RCC 7860 (cell line): ENCODE data around the gene KCTD15.
A peak's percentile ranks its signal among the peaks of the same experiment; 100 is the strongest.

Experiments
- DNase-seq: peaks from one replicate; pipeline ENCODE4 v3.0.0-alpha.2; 2015; ENCODE audit warnings: low spot score
- FAIRE-seq: peaks from 2 replicates; lab custom pipeline; 2012; peaks lifted over from hg19 to GRCh38; lab: Jason Lieb, UNC

The KCTD15 gene

DNA sequence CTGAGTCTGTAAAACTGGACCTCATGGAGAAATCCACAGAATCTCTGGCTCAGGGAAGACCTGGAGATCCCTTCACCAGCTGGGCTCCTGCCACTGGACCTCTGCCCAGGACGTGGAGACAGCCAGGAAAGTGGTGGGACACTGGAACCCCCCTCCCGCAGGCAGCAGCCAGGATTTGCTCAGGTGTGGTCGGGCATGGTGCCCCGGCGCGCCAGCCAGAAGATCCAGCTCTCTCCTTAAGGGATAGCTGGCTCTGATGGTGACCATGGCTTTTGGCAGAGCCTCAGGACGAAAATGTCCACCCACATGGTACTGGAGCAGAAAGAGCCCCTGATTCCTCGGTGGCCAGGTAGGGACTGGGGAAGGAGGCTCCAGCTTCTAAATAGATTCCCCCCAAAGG, 26.6 kb upstream of the KCTD15 start:
- no peak for DNase-seq
- FAIRE-seq: no peak

DNA sequence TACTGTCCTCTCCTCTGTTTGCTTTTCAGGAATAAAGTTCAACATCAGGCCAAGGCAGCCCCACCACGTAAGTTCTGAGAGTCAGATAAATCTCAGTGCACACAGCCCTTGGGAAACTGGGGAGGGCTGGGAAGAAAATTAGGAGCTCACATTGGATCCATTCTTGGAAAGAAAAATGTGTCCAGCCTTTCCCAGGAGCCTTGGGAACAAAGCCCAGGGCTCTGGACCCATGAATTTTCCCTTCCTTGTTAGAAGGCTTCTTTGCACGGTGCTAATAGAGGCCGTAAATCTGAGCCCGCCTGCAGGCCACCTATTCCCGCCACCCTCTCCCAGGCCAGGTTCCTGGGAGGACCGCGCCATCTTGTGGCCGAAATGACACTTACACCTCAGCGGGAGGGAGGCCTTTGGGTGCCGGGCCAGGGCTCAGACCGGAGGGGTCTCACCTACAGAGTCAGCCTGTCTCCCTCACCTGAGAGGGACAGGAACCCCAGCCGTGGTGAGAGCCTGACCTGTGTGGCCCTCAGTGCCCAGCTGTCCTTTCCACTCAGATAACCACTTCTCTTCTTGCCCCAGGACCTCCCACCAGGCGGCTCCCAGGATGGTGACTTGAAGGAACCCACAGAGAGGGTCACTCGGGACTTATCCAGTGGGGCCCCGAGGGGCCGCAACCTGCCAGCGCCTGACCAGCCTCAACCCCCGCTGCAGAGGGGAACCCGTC, 25.1 kb upstream of the KCTD15 start:
- DNase-seq (no peak), FAIRE-seq (no peak)

DNA sequence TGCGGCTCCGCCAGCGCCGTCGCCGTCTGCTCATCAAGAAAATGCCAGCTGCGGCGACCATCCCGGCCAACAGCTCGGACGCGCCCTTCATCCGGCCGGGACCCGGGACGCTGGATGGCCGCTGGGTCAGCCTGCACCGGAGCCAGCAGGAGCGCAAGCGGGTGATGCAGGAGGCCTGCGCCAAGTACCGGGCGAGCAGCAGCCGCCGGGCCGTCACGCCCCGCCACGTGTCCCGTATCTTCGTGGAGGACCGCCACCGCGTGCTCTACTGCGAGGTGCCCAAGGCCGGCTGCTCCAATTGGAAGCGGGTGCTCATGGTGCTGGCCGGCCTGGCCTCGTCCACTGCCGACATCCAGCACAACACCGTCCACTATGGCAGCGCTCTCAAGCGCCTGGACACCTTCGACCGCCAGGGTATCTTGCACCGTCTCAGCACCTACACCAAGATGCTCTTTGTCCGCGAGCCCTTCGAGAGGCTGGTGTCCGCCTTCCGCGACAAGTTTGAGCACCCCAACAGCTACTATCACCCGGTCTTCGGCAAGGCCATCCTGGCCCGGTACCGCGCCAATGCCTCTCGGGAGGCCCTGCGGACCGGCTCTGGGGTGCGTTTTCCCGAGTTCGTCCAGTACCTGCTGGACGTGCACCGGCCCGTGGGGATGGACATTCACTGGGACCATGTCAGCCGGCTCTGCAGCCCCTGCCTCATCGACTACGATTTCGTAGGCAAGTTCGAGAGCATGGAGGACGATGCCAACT, 24.4 kb upstream of the KCTD15 start:
- no peak for DNase-seq
- no peak for FAIRE-seq

- DNase-seq: no peak
- FAIRE-seq: no peak
Observed at GRCh38 chr19:33772858-33773180, 23.9 kb upstream of the KCTD15 start.

DNA sequence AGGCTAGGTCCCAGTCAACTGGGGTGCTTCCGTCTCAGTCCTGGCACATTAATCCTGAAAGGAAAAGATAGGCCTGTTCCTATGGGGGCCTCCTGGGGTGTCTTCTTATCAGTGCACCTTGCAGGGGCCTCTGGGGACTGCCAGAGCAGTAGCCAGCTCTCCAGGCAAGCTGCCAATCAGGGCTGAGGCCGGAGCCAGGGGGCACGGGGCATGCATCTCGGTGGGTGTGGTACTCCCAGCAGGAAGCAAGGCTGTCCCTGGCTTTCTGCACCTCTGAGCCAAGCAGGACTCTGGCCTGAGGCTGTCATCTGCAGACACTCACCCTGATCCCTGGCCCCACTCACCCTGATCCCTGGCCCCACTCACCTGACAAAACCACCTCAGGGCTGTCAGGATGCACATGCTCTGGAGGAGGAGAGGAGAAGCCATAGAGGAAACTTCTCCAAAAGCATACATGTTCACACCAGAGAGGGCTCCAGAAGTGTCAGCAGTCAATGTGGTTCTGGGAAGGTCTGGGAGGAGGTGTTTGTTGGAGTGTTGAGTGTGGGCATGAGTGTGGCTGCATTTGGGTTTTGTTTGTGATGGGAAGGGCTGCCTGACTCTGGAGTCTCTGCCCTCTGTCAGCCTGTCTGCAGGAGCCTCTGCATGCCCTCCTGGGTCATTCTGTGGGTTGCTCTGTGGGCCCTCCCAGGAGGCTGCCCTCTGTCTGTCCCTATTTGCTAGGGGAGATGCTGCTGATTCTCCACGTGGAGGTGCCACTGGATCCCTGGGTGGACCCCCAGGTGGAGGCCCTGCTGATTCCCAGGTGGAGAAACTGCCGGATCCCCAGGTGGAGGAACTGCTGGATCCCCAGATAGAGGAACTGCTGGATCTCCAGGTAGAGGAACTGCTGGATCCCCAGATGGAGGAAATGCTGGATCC, 22.7 kb upstream of the KCTD15 start:
- DNase-seq (no peak), FAIRE-seq (no peak)

DNA sequence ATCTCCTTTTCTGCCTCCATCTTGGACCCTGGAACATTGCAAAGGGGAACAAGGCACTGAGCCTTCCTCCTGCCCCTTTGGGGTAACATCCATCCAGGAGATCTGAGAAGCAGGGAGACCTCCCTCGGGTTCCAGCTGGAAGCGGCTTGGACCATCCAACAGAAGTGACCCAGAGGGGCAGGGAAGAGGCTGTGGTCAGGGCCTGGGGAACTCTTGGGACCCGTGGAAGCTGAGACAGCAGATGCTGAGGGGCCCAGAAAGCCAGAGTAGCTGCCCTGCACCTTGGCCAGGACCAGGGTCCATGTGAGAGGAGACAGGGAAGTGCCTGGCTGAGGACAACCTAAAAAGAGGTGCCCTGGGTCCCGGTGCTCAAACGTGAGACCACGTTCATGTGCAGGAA, 21.9 kb upstream of the KCTD15 start:
- FAIRE-seq: no peak

DNA sequence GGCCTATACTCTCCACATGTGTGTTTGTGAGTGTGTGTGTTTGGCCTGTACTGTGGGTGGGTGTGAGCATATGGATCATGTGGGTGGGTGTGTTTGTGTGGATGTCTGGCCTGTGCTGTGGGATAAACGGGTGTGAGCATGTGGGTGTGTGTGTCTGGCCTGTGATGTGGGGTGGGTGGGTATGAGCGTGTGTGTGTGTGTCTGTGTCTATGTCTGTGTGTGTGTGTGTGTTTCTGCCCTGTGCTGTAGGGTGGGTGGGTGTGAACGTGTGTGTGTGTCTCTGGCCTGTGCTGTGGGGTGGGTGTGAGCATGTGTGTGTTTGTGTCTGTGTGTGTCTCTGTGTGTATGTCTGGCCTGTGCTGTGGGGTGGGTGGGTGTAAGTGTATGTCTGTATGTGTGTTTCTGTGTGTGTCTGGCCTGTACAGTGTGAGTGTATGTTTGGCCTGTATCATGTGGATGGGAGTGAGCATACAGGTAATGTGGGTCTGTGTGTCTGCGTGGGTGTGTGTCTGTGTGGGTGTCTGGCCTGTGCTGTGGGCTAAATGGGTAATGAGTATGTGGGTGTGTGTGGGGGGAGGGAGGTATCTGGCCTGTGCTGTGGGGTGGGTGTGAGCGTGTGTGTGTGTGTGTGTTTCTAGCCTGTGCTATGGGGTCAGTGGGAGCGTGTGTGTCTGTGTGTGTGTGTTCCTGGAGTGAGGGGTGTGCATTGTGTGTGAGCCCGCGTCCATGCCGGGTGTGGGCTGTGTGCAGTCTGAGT, 20.8 kb upstream of the KCTD15 start:
- no peak for FAIRE-seq
- no peak for DNase-seq

More for the DNA sequence above, 21.9 kb upstream of the KCTD15 start:
- no peak for DNase-seq

DNA sequence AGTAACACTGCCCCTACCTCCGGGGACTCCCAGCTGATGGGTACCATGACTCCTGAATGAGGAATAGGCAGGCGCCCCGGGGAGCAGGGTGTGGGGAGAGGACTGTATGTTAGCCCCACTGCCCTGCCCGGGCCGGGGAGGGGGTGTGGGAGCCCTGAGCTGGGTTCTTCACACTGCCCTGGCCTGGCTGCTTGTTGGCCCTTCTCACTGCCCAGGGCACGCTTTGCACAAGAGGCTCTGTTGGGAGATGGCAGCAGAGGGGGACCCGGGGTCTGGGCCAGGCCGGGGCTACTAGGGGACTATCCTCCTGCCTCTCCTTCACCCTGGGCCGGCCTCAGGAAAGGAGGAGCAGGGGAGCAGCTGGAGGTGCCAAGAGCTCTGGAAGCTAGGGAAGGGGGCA, 19.3 kb upstream of the KCTD15 start:
- no peak for FAIRE-seq

DNA sequence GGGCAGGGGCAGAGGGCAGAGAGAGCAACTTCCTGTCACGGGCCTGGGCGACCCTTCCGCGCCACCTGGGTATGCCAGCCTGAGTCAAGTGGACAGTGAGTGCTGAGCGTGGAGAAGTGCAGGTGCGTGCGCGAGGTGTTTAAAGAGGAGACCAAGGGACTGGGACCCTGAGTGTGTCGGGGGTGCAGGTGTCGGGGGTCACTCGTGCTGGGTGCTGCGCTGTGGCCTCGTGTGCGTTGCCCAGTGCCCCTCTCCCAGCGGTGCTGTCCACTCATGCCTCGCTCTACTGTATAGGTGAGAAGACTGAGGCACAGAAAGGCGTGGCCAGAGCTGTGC, 18.9 kb upstream of the KCTD15 start:
- DNase-seq (no peak), FAIRE-seq (no peak)

More for the DNA sequence above, 19.3 kb upstream of the KCTD15 start:
- DNase-seq: no peak

GRCh38 chr19:33778089-33778791, 18.4 kb upstream of the KCTD15 start:
- no peak for FAIRE-seq
- DNase-seq: peak; percentile 36

- FAIRE-seq (no peak), DNase-seq (no peak)
Observed at GRCh38 chr19:33779849-33780248, 16.8 kb upstream of the KCTD15 start.

DNA sequence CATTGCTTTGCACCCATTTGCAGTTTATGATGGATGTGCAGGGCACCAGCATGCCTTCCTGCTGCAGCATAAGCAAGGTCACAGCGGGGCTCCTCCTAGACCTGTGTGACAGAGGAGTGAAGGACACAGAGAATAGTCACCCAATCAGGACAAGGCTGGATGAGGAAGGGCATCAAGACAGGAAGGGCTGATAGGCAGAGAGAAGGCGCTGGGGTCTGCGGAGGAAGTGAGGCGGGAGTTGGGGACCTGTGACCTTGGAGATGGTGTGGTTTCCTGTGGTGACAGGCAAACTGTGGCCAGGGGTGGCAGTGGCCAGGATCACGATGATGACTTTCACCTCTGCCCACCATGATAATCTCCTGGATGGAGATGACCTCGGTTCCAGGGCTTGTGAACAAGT, 16.4 kb upstream of the KCTD15 start:
- FAIRE-seq: no peak
- no peak for DNase-seq

DNA sequence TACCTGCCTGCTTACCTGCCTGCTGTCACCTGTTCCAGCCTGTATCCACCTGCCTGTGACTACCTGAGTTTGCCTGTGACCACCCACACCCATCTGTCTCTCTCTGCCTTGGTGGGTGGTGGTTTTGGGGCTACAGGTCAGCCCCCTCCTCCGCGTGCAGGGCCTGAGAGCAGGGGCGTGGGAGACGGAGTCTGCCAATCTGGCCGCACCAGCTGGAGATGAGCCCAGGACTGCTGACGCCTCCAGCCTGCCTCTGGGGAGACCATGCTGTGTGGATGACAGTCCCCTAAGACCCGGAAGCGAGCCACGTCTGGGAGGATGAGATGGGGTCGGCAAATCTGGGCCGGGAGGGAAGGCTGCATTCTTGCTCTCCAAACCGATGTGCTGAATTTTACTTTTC, 15.9 kb upstream of the KCTD15 start:
- DNase-seq (no peak), FAIRE-seq (no peak)

DNA sequence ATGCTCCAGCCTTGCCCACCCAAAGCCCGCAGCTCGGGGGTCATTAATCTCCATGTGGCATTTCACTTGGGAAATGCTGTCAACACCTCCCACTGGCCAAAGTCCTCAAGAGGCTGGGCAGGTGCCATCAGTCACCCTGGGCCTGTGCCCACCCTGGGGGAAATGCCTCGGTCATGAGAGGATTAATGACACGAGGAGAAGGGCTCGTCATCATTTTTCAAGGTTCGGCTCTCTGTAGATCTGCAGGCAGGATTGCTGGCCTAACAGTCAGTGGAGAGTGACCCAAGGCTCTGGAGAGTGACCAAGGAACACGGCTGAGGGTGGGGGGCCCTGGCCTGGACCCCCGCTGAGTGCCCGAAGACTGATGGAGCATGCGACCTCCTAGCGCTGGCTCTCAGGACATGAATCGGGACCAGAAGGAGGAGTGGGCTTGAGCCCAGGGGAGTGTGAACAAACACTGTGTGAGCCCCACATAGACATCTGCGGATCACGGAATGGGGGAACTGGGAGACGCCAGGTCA, 15.2 kb upstream of the KCTD15 start:
- FAIRE-seq (no peak), DNase-seq (no peak)

DNA sequence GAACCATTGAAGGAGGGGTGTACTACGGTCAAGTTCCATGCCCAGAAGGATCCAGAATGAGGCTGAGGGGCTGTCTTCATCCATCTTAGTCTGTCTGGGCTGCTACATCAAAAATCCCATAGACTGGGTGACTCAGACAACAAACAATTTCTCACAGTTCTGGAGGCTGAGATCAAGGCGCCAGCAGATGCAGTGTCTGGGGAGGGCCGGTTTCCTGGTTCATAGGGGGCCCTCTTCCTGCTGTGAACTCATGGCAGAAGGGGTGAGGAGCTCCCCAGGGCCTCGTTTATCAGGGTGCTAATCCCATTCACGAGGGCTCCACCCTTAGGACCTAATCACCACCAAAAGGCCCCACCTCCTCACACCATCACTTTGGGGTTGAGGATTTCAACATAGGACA, 14.7 kb upstream of the KCTD15 start:
- DNase-seq (no peak), FAIRE-seq (no peak)

DNA sequence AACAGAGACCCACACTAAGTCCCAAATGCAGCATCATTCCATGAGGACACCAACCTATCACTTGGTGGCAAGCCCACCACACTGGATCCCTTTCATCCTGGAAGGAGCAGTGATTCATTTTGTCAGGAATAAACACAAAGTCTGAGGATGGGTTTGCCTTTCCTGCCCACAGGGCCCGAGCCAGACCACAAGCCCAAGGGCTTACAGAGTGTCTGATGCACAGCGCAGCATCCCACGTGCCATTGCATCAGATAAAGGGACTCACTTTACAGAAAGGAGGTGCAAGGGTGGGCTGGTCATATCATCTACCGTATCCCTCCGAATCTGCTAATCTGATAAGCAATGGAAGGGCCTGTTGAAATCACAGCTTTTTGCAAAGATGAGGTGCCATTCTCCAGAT, 12.2 kb upstream of the KCTD15 start:
- DNase-seq: no peak
- FAIRE-seq: no peak

DNA sequence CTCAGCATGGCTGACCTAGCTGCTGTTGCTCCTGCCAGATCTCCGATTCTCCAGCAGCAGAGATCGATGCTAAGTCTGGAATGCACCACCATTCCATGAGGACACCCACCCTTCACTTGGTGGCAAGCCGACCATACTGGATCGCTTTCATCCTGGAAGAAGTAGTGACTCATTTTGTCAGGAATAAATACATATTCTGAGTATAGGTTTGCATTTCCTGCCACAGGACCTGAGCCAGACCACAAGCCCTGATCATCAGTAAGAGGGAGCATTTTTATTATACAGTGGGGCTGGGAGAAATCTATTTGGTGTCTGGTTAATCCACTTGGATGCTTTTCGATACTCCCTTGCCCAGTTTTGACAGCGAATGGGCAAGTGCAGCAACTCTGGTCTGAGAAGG, 10.9 kb upstream of the KCTD15 start:
- FAIRE-seq (no peak), DNase-seq (no peak)

DNA sequence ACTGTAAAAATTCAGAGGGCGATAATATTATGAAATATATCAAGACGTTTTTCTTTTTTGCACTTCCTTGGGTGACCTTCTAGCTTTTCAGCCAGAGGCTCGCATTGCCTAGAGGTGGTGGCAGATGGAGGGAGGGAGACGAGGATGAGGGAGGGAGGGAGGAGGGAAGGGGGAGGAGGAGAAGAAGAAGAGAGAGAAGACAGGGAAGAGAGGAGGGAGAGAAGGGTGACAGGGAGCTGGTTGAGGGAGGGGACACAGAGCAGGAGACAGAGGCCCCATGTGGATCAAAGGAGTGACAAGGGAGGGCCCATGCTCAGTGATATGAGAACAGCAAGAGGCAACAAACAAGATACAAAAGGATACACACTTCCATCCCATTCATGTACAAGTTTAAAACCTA, 8.0 kb upstream of the KCTD15 start:
- DNase-seq (no peak), FAIRE-seq (no peak)

- DNase-seq (no peak), FAIRE-seq (no peak)
Observed at GRCh38 chr19:33789344-33789743, 7.3 kb upstream of the KCTD15 start.

DNA sequence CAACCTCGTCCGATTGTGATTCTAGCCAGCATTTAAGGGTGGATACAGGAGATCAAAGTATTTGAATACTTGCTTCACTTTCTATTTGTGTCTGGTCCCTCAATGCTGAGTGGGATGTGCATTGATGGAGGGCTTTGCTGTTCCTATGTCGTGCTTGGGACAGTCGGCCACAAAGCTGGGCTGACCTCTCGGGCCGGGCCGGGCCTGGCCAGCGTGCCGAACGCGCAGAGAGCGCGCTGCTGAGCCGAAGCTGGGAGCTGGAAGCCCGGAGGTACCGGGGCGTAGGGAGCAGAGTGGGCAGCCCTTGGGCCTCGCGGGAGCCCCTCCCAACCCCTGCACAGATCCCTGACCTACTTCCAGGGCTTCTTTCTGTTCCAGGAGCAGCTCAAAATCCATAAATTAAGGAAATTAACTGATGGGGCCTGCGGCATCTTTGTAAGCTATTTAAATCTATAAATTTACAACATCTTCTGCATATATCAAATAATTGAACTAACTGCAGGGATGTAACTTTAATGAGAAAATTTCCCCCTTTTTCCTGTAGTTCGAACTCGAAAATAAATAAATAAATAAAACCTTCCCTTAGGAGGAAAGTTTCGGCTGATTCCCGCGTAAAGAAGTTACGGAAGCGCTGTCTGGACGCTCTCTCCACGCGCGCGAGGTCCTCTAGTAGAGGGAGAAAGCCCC, 1.8 kb upstream of the KCTD15 start:
- DNase-seq (no peak), FAIRE-seq (no peak)
